B cell (primary cell): ENCODE measurements around the gene ANKRD23. TPM values are rescaled to one million over a fixed set of nuclear protein-coding genes. Genes with fewer than 3 reads are reported as not detected.

ENCODE experiments used
- ATAC-seq: fragments of 200-7000 bp; cut with Tn5 transposase; one replicate; pipeline ENCODE4 v1.10.0; 2021; ENCODE audit warnings: low read depth, mild to moderate bottlenecking, moderate number of reproducible peaks, moderate library complexity
- CTCF ChIA-PET: fragments of 350-600 bp; sonication (Branson Sonifier 250); formaldehyde crosslinking; loops from one replicate; lab custom pipeline; 2021; ENCODE audit warnings: antibody characterized with exemption, inconsistent platforms; lab: Charles Lee
- POLR2A ChIA-PET: fragments of 350-600 bp; sonication (Branson Sonifier 250); formaldehyde crosslinking; loops from one replicate; lab custom pipeline; 2021; ENCODE audit warnings: antibody characterized with exemption; lab: Charles Lee
- DNase-seq: peaks from one replicate; pipeline ENCODE4 v3.0.0; 2013
- H2AFZ ChIP-seq: 2 replicates; pipeline ENCODE4 v1.6.1; 2012; ENCODE audit warnings: mild to moderate bottlenecking, low read depth, low read length; ENCODE audit not compliant: insufficient read depth, poor library complexity, severe bottlenecking
- H3K27ac ChIP-seq, 2 donors: 1 replicate in 1 of 2; 2 replicates in 1 of 2; pipeline ENCODE4 v1.5.1; 2012 to 2013; ENCODE audit warnings: low read length in 2 of 2, mild to moderate bottlenecking in 2 of 2, moderate library complexity in 1 of 2
- H3K27me3 ChIP-seq, 4 experiments: fragments of 200-600 bp in 1 of 4; sonication (generic) in 1 of 4; replicated peaks in 1 of 4; 1 replicate in 2 of 4; 2 replicates in 2 of 4; pipeline versions ENCODE4 v1.6.1 to v1.7.0; 2013 to 2016; ENCODE audit warnings: low read length in 3 of 4, mild to moderate bottlenecking in 2 of 4, mixed read lengths in 1 of 4, moderate library complexity in 1 of 4; ENCODE audit not compliant: insufficient read depth in 4 of 4, control insufficient read depth in 3 of 4; ENCODE audit errors: control extremely low read depth in 1 of 4
- H3K36me3 ChIP-seq, 2 experiments: replicated peaks in 1 of 2; 1 replicate in 1 of 2; 2 replicates in 1 of 2; pipeline versions ENCODE4 v1.6.1 to v1.7.1; 2013; ENCODE audit warnings: low read length in 1 of 2; ENCODE audit not compliant: insufficient read depth in 2 of 2, control insufficient read depth in 1 of 2; ENCODE audit errors: control extremely low read depth in 1 of 2, extremely low read depth in 1 of 2
- H3K4me1 ChIP-seq, 2 donors: fragments of 200-600 bp in 1 of 2; sonication (generic) in 1 of 2; 1 replicate in 1 of 2; 2 replicates in 1 of 2; pipeline versions ENCODE4 v1.5.1 to v1.6.1; 2013 to 2017; ENCODE audit warnings: low read length in 2 of 2; ENCODE audit not compliant: control insufficient read depth in 2 of 2, insufficient read depth in 2 of 2
- H3K4me2 ChIP-seq: replicated peaks from 2 replicates; pipeline ENCODE3; 2012; ENCODE audit warnings: mild to moderate bottlenecking, low read depth, low read length; ENCODE audit not compliant: poor library complexity, severe bottlenecking
- H3K4me3 ChIP-seq, 5 experiments: fragments of 200-600 bp in 1 of 5; sonication (generic) in 1 of 5; 1 replicate in 3 of 5; 2 replicates in 2 of 5; pipeline versions ENCODE4 v1.5.1 to v1.7.0; 2011 to 2016; ENCODE audit warnings: low read length in 4 of 5, mild to moderate bottlenecking in 4 of 5, low read depth in 2 of 5, control low read depth in 1 of 5, moderate library complexity in 1 of 5; ENCODE audit not compliant: insufficient read depth in 1 of 5; ENCODE audit errors: control extremely low read depth in 1 of 5, extremely low read depth in 1 of 5
- H3K79me2 ChIP-seq: fragments of 200-600 bp; sonication (generic); one replicate; pipeline ENCODE4 v1.6.0; 2016; ENCODE audit warnings: low read length; ENCODE audit not compliant: control insufficient read depth, insufficient read depth
- H3K9ac ChIP-seq: fragments of 200-600 bp; sonication (generic); 2 replicates; pipeline ENCODE4 v1.6.1; 2017; ENCODE audit warnings: mild to moderate bottlenecking, low read length, moderate library complexity
- H3K9me3 ChIP-seq, 3 donors: one replicate each; pipeline versions ENCODE4 v1.6.1 to v1.7.1; 2013; ENCODE audit warnings: low read length in 2 of 3; ENCODE audit not compliant: control insufficient read depth in 2 of 3, insufficient read depth in 1 of 3; ENCODE audit errors: control extremely low read depth in 1 of 3
- H4K20me1 ChIP-seq: 2 replicates; pipeline ENCODE4 v1.6.0; 2012; ENCODE audit warnings: mild to moderate bottlenecking, low read length; ENCODE audit not compliant: insufficient read depth, control insufficient read depth, poor library complexity, severe bottlenecking
- H3K27ac Mint-ChIP-seq: one replicate; pipeline ENCODE4 v1.8.0; 2021; ENCODE audit warnings: mixed read lengths
- H3K27me3 Mint-ChIP-seq: one replicate; pipeline ENCODE4 v1.8.0; 2021; ENCODE audit warnings: mixed read lengths
- H3K4me1 Mint-ChIP-seq: one replicate; pipeline ENCODE4 v1.8.0; 2021; ENCODE audit warnings: mixed read lengths
- H3K4me3 Mint-ChIP-seq: one replicate; pipeline ENCODE4 v1.8.0; 2021; ENCODE audit warnings: mixed read lengths
- H3K9me3 Mint-ChIP-seq: one replicate; pipeline ENCODE4 v1.8.0; 2022; ENCODE audit warnings: mixed read lengths; ENCODE audit not compliant: insufficient read depth
- EZH2 ChIP-seq: IDR thresholded peaks from 2 replicates; pipeline ENCODE4 v1.6.1; 2012; ENCODE audit warnings: borderline replicate concordance, low read depth, mild to moderate bottlenecking, moderate library complexity, low read length; ENCODE audit not compliant: insufficient read depth, poor library complexity, severe bottlenecking
- WGBS: methylation state at CpG from one replicate; pipeline ENCODE4 v1.1.5; 2013; ENCODE audit warnings: missing lambda C conversion rate; ENCODE audit not compliant: insufficient coverage; 5-methylcytosine and 5-hydroxymethylcytosine counted together
- intact Hi-C: fragments of 100-400 bp; cut with micrococcal nuclease; formaldehyde crosslinking; loops from one replicate; pipeline ENCODE4 v1.10.0; 2022
- polyA plus RNA-seq: library from polyadenylated mRNA; depleted of rRNA; stranded (reverse); fragments of >200 nt; gene quantifications from 2 replicates; pipeline ENCODE4 v1.2.3, GENCODE V29; 2012
- total RNA-seq, 2 donors: library from RNA; stranded (reverse); fragments of 120-200 nt in 1 of 2; gene quantifications; 1 replicate in 1 of 2; 2 replicates in 1 of 2; pipeline versions ENCODE4 v1.2.3 to v1.2.4, GENCODE V29; 2013 to 2022
- TF ChIP-seq, protein P1 (sequence below): fragments of 200-600 bp; IDR thresholded peaks from one replicate; pipeline ENCODE4 v1.8.0; 2022; ENCODE audit warnings: antibody characterized with exemption, mild to moderate bottlenecking

Gene ANKRD23
- total and polyA plus RNA-seq, 2 donors (not counting 1 experiment from before 2014, with no cell fraction given): 8.8 to 11.3 TPM

DNA sequence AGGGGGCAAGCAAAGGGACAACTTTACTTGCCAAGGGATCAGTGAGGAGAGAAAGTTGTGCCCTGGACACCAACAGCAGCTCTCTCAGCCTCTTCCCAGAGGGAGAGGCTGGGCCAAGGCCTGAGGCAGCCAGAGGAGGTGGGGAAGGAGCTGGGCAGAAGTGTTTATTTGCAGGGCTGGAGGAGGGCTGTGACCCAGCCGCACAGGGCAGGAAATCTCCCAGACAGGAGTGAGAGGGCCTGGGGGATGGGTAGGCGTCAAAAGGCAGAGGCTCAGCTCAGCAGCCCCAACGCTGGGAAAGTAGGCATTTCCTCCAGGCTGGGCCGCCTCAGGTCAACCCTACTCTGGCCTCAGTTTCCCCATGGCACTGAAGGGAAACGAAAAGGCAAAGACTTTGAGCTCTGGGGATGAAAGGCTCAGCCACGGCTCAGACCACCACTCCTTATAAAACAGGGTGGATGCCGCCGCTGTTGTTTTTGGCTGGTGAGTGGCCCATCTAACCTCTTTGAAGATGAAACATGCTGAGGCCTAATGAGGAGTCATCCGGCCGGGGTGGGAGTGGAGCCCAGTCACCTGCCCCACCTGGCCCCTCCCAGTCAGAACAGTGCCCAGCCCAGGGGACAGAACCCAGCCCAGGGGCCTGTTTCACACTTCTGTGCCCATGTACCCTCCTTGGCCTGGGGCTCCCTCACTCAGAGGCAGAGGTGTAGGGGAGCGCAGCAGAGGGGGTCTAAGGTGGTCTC lies 47.9 kb upstream of the ANKRD23 start:
- Mint-ChIP-seq H3K4me3 (no peak overlapping the region), H3K27ac (no peak overlapping the region), H3K4me1 (peaks cover 21% of the 10 kb centered on the region), H3K27me3 (no peaks in the 10 kb centered on the region), H3K9me3 (no peaks in the 10 kb centered on the region)
- intact Hi-C loops: no loop called here
- Histone ChIP-seq H2AFZ (no peak overlapping the region), H4K20me1 (no peaks in the 10 kb centered on the region), H3K27me3 (no peaks in the 10 kb centered on the region), H3K9ac (no peak overlapping the region), H3K36me3 (no peaks in the 10 kb centered on the region), H3K27ac (no peak overlapping the region), H3K4me2 (no peak overlapping the region), H3K4me3 (no peak overlapping the region), H3K9me3 (no peaks in the 10 kb centered on the region), H3K4me1 (peaks cover 14 to 19% of the 10 kb centered on the region in 2 donors), H3K79me2 (no peaks in the 10 kb centered on the region)
- WGBS: 70% methylated on average over 7 of the region's 11 CpGs
- ATAC-seq: no peak
- TF ChIP-seq EZH2: no peak
- TF ChIP-seq, protein P1, sequence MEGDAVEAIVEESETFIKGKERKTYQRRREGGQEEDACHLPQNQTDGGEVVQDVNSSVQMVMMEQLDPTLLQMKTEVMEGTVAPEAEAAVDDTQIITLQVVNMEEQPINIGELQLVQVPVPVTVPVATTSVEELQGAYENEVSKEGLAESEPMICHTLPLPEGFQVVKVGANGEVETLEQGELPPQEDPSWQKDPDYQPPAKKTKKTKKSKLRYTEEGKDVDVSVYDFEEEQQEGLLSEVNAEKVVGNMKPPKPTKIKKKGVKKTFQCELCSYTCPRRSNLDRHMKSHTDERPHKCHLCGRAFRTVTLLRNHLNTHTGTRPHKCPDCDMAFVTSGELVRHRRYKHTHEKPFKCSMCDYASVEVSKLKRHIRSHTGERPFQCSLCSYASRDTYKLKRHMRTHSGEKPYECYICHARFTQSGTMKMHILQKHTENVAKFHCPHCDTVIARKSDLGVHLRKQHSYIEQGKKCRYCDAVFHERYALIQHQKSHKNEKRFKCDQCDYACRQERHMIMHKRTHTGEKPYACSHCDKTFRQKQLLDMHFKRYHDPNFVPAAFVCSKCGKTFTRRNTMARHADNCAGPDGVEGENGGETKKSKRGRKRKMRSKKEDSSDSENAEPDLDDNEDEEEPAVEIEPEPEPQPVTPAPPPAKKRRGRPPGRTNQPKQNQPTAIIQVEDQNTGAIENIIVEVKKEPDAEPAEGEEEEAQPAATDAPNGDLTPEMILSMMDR: no peak
- no peak for DNase-seq
- CTCF ChIA-PET: interaction anchor here (1.0 to 1.2 kb wide), 2 partner anchors 34 to 69 kb away, joined by 3 to 4 read pairs; partner anchors contain the start of gene ANKRD39
- POLR2A ChIA-PET: no interaction called here

DNA sequence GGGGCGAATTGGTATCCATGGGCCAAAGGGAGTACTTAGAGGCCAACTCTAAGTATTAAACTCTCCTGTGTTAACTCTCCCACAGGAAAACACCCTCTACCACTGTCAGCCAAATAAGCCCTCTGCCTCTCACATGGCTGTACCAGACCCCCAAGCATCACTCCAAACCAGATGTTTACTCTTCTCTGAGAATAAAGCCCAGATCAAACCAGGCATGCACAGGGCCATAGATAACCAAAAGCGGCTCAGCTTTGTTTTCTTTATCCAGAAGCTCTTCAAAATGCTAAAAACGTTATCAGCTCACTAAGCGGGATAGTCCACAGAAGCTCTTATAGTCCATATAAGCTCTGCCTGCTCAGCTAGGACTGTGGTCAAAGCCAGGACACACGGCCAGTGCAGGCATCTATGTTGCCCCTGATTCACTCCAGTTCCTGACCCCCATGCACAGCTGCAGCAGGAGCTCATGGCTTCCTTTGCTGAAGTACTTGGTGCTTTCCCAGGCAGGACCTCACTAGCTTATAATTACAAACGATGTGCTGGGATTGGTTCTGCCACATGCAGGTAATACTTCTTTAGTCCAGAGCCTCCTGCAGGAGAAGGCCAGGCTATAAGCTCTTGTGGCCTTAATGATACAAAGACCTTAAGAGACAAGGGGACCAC lies 47.0 kb upstream of the ANKRD23 start:
- Mint-ChIP-seq H3K4me1 (peaks cover 21% of the 10 kb centered on the region), H3K27me3 (no peaks in the 10 kb centered on the region), H3K9me3 (no peaks in the 10 kb centered on the region), H3K27ac (no peak overlapping the region), H3K4me3 (no peak overlapping the region)
- ATAC-seq (no peak), DNase-seq (no peak)
- Histone ChIP-seq H3K9me3 (no peaks in the 10 kb centered on the region), H3K4me1 (peaks cover 14 to 19% of the 10 kb centered on the region in 2 donors), H4K20me1 (no peaks in the 10 kb centered on the region), H2AFZ (no peak overlapping the region), H3K27ac (no peak overlapping the region), H3K27me3 (no peaks in the 10 kb centered on the region), H3K36me3 (no peaks in the 10 kb centered on the region), H3K4me2 (no peak overlapping the region), H3K4me3 (no peak overlapping the region), H3K9ac (no peak overlapping the region), H3K79me2 (no peaks in the 10 kb centered on the region)
- CTCF ChIA-PET: interaction anchor here (1.2 kb wide), 1 partner anchor 33 kb away, joined by 4 read pairs; the partner anchor contains the start of gene ANKRD39
- intact Hi-C loops: no loop called here
- no peak for TF ChIP-seq EZH2
- TF ChIP-seq, protein P1: no peak
- POLR2A ChIA-PET: no interaction called here
- 91% methylated on average over 6 of the region's 6 CpGs for WGBS
